MM.1S (cell line): Measurements from ENCODE around the gene WASF2.

Experiments
- DNase-seq: peaks from one replicate; pipeline ENCODE4 v3.0.0-alpha.2; 2015
- H2AFZ ChIP-seq: fragments of 300-600 bp; sonication (generic); 2 replicates; pipeline ENCODE4 v1.6.0; 2016; ENCODE audit warnings: antibody characterized with exemption, low read length
- H3F3A ChIP-seq: fragments of 300-600 bp; sonication (generic); 2 replicates; pipeline ENCODE4 v1.6.1; 2016; ENCODE audit warnings: mild to moderate bottlenecking, antibody characterized with exemption, low read length, moderate library complexity, mixed read lengths; ENCODE audit not compliant: insufficient read depth
- H3K27ac ChIP-seq: fragments of 300-600 bp; sonication (generic); 2 replicates; pipeline ENCODE4 v1.5.1; 2016; ENCODE audit warnings: mild to moderate bottlenecking, low read length
- H3K27me3 ChIP-seq: fragments of 300-600 bp; sonication (generic); replicated peaks from 2 replicates; pipeline ENCODE4 v1.6.0; 2016; ENCODE audit warnings: low read length; ENCODE audit not compliant: insufficient read depth
- H3K36me3 ChIP-seq: fragments of 300-600 bp; sonication (generic); replicated peaks from 2 replicates; pipeline ENCODE4 v1.6.1; 2016; ENCODE audit warnings: mild to moderate bottlenecking, low read length, mixed read lengths; ENCODE audit not compliant: insufficient read depth
- H3K4me1 ChIP-seq: fragments of 300-600 bp; sonication (generic); 2 replicates; pipeline ENCODE4 v1.6.1; 2016; ENCODE audit warnings: low read length, mixed read lengths
- H3K4me2 ChIP-seq: fragments of 300-600 bp; sonication (generic); 2 replicates; pipeline ENCODE4 v1.6.0; 2016; ENCODE audit warnings: low read depth, low read length
- H3K4me3 ChIP-seq: fragments of 300-600 bp; sonication (generic); 2 replicates; pipeline ENCODE4 v1.5.1; 2016; ENCODE audit warnings: low read length, mixed read lengths
- H3K79me2 ChIP-seq: fragments of 300-600 bp; sonication (generic); 2 replicates; pipeline ENCODE4 v1.6.1; 2016; ENCODE audit warnings: mixed run types, low read length, mixed read lengths
- H3K9ac ChIP-seq: fragments of 300-600 bp; sonication (generic); 2 replicates; pipeline ENCODE4 v1.6.1; 2016; ENCODE audit warnings: low read length, mixed read lengths
- H3K9me2 ChIP-seq: fragments of 300-600 bp; sonication (generic); replicated peaks from 2 replicates; pipeline ENCODE4 v1.6.1; 2016; ENCODE audit warnings: mild to moderate bottlenecking, low read length, mixed read lengths; ENCODE audit not compliant: insufficient read depth
- H3K9me3 ChIP-seq: fragments of 300-600 bp; sonication (generic); replicated peaks from 2 replicates; pipeline ENCODE4 v1.6.1; 2016; ENCODE audit warnings: mild to moderate bottlenecking, low read length, mixed read lengths; ENCODE audit not compliant: insufficient read depth
- H4K20me1 ChIP-seq: fragments of 300-600 bp; sonication (generic); 2 replicates; pipeline ENCODE4 v1.6.1; 2016; ENCODE audit warnings: mild to moderate bottlenecking, low read length, moderate library complexity, mixed read lengths; ENCODE audit not compliant: insufficient read depth
- EZH2 ChIP-seq: fragments of 300-600 bp; sonication (generic); optimal IDR thresholded peaks from 2 replicates; pipeline ENCODE3; 2017; ENCODE audit warnings: low read depth, mild to moderate bottlenecking, antibody characterized with exemption, low read length, mixed read lengths
- EZH2phosphoT487 ChIP-seq: fragments of 300-600 bp; sonication (generic); IDR thresholded peaks from 2 replicates; pipeline ENCODE4 v1.6.1; 2018; ENCODE audit warnings: antibody characterized with exemption, low read length
- TF ChIP-seq, protein P1 (sequence below): fragments of 300-600 bp; sonication (generic); IDR thresholded peaks from 2 replicates; pipeline ENCODE4 v1.5.1; 2016; ENCODE audit warnings: antibody characterized with exemption, low read length, mixed read lengths

WASF2 gene

DNA sequence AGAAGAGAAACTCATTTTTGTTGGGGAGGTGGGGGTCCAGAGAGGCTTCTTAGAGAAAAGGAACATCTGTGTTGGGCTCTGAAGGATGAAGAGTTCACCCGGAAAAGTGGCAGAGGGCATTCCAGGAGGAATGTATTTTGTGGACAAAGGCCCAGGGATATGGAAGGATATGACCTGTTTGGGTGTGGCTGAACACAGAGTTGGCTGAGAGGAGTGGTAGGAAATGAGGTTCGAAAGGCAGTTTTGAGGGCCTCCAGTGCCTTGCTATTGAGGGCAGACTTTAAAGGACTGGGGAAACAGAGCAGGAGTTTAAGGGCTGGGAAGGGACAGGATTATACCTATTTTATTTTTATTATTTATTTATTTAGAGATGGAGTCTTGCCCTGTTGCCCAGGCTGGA, 27.3 kb upstream of the WASF2 start:
- Histone ChIP-seq H3K79me2 (no peaks in the 10 kb centered on the region), H3K4me2 (no peak overlapping the region), H3K9me3 (no peaks in the 10 kb centered on the region), H3K36me3 (no peaks in the 10 kb centered on the region), H3F3A (no peaks in the 10 kb centered on the region), H3K4me1 (peaks cover 8% of the 10 kb centered on the region; the same call in 1 of the 2 replicates), H3K4me3 (no peak overlapping the region), H3K9ac (no peak overlapping the region), H3K9me2 (no peaks in the 10 kb centered on the region), H3K27ac (no peak overlapping the region), H3K27me3 (no peaks in the 10 kb centered on the region), H2AFZ (no peak overlapping the region), H4K20me1 (no peaks in the 10 kb centered on the region)
- DNase-seq = no peak
- no peak for TF ChIP-seq EZH2
- TF ChIP-seq, protein P1, sequence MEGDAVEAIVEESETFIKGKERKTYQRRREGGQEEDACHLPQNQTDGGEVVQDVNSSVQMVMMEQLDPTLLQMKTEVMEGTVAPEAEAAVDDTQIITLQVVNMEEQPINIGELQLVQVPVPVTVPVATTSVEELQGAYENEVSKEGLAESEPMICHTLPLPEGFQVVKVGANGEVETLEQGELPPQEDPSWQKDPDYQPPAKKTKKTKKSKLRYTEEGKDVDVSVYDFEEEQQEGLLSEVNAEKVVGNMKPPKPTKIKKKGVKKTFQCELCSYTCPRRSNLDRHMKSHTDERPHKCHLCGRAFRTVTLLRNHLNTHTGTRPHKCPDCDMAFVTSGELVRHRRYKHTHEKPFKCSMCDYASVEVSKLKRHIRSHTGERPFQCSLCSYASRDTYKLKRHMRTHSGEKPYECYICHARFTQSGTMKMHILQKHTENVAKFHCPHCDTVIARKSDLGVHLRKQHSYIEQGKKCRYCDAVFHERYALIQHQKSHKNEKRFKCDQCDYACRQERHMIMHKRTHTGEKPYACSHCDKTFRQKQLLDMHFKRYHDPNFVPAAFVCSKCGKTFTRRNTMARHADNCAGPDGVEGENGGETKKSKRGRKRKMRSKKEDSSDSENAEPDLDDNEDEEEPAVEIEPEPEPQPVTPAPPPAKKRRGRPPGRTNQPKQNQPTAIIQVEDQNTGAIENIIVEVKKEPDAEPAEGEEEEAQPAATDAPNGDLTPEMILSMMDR = no peak
- TF ChIP-seq EZH2phosphoT487 = no peak

DNA sequence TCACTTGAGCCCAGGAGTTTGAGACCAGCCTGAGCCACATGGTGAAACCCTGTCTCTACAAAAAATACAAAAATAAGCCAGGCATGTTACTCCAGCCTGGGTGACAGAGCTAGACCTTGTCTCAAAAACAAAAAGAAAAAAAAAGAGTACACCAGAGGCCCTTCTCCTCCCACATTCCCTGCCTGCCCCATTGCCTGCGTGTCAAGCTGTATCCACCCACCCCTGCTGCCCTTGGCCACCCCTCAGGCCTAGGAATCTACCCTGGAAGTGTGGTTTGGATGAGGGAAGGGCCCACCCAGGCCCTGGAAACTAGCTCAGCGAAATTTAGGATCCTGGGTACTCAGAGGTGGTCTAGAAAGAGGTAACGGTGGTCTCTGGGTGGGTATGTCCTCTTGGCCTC, 25.7 kb upstream of the WASF2 start:
- Histone ChIP-seq H3K4me1 (peaks cover 8% of the 10 kb centered on the region; the same call in 1 of the 2 replicates), H3K79me2 (no peaks in the 10 kb centered on the region), H3K36me3 (no peaks in the 10 kb centered on the region), H3K27ac (no peak overlapping the region), H4K20me1 (no peaks in the 10 kb centered on the region), H3K9ac (no peak overlapping the region), H3F3A (no peaks in the 10 kb centered on the region), H3K9me2 (no peaks in the 10 kb centered on the region), H3K4me2 (no peak overlapping the region), H3K4me3 (no peak overlapping the region), H2AFZ (no peak overlapping the region), H3K9me3 (no peaks in the 10 kb centered on the region), H3K27me3 (no peaks in the 10 kb centered on the region)
- TF ChIP-seq EZH2phosphoT487 = no peak
- TF ChIP-seq, protein P1 = no peak
- TF ChIP-seq EZH2 = no peak
- no peak for DNase-seq

GRCh38 chr1:27513958-27514357, 24.0 kb upstream of the WASF2 start:
- Histone ChIP-seq H3K36me3 (no peaks in the 10 kb centered on the region), H3F3A (no peaks in the 10 kb centered on the region), H3K4me3 (no peak overlapping the region), H3K4me2 (no peak overlapping the region), H3K27ac (no peak overlapping the region), H3K9me3 (no peaks in the 10 kb centered on the region), H3K79me2 (no peaks in the 10 kb centered on the region), H2AFZ (no peak overlapping the region), H3K9ac (no peak overlapping the region), H3K9me2 (no peaks in the 10 kb centered on the region), H3K27me3 (no peaks in the 10 kb centered on the region), H3K4me1 (peaks cover 8% of the 10 kb centered on the region; the same call in 1 of the 2 replicates), H4K20me1 (no peaks in the 10 kb centered on the region)
- no peak for TF ChIP-seq EZH2
- TF ChIP-seq, protein P1 = no peak
- TF ChIP-seq EZH2phosphoT487 = no peak
- no peak for DNase-seq
